ENCODE results near the gene DNM1.

DNA sequence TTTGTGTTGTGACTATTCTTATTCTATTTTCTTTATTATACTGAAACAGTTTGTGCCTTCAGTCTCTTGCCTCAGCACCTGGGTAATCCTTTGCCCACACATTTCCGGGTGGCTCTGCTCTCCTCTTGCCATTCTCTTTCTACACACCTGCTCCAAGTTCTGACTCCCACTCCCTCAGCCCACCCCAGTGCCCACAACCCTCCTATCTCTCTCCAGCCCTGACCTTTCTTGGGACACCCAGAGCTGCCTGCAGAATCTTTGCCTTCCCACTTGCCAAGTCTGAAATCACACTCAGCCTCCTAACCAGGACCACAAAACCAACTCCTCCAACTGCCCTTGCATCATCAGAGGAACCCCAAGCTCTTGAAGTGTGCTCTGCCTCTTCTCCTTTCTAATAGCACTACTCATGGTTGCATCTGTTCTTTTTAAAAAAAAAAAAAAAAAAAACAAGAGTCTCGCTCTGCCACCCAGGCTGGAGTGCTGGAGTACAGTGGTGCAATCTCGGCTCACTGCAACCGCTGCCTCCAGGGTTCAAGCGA lies 77.0 kb downstream of the DNM1 start:
- TF ChIP-seq, protein P1, sequence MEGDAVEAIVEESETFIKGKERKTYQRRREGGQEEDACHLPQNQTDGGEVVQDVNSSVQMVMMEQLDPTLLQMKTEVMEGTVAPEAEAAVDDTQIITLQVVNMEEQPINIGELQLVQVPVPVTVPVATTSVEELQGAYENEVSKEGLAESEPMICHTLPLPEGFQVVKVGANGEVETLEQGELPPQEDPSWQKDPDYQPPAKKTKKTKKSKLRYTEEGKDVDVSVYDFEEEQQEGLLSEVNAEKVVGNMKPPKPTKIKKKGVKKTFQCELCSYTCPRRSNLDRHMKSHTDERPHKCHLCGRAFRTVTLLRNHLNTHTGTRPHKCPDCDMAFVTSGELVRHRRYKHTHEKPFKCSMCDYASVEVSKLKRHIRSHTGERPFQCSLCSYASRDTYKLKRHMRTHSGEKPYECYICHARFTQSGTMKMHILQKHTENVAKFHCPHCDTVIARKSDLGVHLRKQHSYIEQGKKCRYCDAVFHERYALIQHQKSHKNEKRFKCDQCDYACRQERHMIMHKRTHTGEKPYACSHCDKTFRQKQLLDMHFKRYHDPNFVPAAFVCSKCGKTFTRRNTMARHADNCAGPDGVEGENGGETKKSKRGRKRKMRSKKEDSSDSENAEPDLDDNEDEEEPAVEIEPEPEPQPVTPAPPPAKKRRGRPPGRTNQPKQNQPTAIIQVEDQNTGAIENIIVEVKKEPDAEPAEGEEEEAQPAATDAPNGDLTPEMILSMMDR (IDR thresholded peaks at IDR 0.05), result no peak
- TF ChIP-seq POLR2A (IDR thresholded peaks at IDR 0.05) (no peak), POLR2AphosphoS5 (IDR thresholded peaks at IDR 0.05) (no peak), EP300 (IDR thresholded peaks at IDR 0.05) (no peak)
